Activated CD8-positive, alpha-beta memory T cell treated with anti-CD3 and anti-CD28 coated beads, Interleukin-2, amount 10 ng/mL, durations not matched to agents 7 days and 5 days (primary cell): ENCODE results near the gene SLC35B2. TPM values are rescaled to one million over a fixed set of nuclear protein-coding genes. Genes with fewer than 3 reads are reported as not detected.

Experiments used
- ATAC-seq: fragments of 150-1000 bp; cut with Tn5 transposase; one replicate; pipeline ENCODE4 v1.10.0; 2021; ENCODE audit warnings: moderate library complexity
- CTCF ChIA-PET: fragments of 350-600 bp; sonication (Branson Sonifier 250); formaldehyde crosslinking; loops from one replicate; lab custom pipeline; 2021; ENCODE audit warnings: antibody characterized with exemption; lab: Charles Lee
- DNase-seq: peaks from one replicate; pipeline ENCODE4 v3.0.0-alpha.2; 2020
- H3K27ac Mint-ChIP-seq: one replicate; pipeline ENCODE4 v1.8.0; 2021; ENCODE audit warnings: mild to moderate bottlenecking, mixed read lengths
- H3K27me3 Mint-ChIP-seq: one replicate; pipeline ENCODE4 v1.8.0; 2021; ENCODE audit warnings: mixed read lengths
- H3K36me3 Mint-ChIP-seq: one replicate; pipeline ENCODE4 v1.8.0; 2021; ENCODE audit warnings: mild to moderate bottlenecking, mixed read lengths
- H3K4me1 Mint-ChIP-seq: one replicate; pipeline ENCODE4 v1.8.0; 2021; ENCODE audit warnings: mixed read lengths
- H3K4me3 Mint-ChIP-seq: one replicate; pipeline ENCODE4 v1.8.0; 2021; ENCODE audit warnings: mild to moderate bottlenecking, moderate library complexity, mixed read lengths
- H3K9me3 Mint-ChIP-seq: one replicate; pipeline ENCODE4 v1.8.0; 2022; ENCODE audit warnings: low read depth, mixed read lengths
- total RNA-seq, 2 experiments: library from RNA; stranded (reverse); gene quantifications; one replicate each; pipeline ENCODE4 v1.2.3, GENCODE V29; 2021

SLC35B2 gene
- total RNA-seq, 2 experiments from 2014 or later, result 28.0 to 39.6 TPM

DNA sequence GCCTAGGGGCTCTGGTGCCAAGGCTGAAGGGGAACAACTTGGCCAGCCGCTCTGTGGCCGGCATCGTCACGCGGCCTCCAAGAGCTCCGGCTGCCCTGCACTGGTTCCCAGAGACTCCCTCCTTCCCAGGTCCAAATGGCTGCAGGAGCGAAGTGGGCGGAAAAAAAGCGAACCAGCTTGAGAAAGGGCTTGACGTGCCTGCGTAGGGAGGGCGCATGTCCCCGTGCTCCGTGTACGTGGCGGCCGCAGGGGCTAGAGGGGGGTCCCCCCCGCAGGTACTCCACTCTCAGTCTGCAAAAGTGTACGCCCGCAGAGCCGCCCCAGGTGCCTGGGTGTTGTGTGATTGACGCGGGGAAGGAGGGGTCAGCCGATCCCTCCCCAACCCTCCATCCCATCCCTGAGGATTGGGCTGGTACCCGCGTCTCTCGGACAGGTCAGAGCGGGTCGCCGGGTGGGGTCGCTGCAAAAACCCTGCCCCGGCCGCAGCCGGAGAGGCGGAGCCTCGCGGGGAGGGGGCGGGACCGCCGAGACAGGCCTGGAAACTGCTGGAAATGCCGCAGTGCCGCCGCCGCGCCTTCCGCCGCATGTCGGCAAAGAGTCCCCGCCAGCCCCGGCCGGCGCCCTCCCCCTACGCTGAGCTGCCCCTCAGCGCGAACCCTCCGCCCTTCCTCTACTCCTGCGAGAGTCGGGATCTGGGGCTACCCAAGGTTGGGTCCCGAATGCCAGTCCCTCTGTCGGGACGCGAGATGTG, 11.2 kb downstream of the SLC35B2 start:
- Mint-ChIP-seq H3K27me3 (no peaks in the 10 kb centered on the region), H3K4me3 (peak overlapping the region; percentile 99), H3K4me1 (peaks cover 45% of the 10 kb centered on the region), H3K9me3 (no peaks in the 10 kb centered on the region), H3K27ac (peak overlapping the region; percentile 99), H3K36me3 (peaks cover 41% of the 10 kb centered on the region)
- CTCF ChIA-PET, result interaction anchor here (1.0 to 5.1 kb wide), 11 partner anchors 10 to 476 kb away, joined by 3 to 60 read pairs (median 10); partner anchors contain the start of genes AARS2, NFKBIE, SLC29A1 and SLC35B2
- ATAC-seq, result peak; percentile 41
- DNase-seq, result peak; percentile 88

DNA sequence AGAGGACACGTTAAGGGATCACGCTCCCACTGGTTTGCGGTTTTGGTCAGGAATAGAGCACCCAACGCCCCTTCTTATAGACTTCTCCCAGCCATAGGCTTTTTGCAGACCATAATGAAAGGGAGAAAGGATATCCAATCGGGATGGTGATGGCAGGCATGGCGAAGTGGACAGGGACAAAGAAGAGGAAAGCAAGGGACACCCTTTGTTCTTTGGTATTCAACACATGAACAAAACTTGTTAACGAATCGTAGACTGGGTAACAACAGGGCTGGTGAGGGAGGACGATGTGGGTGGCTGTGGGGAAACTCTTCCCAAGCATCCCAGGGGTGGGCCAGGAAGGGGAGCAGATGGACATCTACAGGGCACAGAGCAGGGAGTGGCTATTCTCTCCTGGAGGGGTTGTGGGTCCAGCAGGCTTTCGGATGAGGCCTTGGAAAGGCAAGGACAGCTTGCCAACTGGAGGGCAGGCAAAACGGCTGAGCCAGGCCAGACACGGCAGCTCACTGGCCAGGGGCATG, 11.9 kb downstream of the SLC35B2 start:
- H3K9me3 Mint-ChIP-seq, result no peaks in the 10 kb centered on the region
- ATAC-seq (no peak), DNase-seq (no peak)
- peaks cover 39% of the 10 kb centered on the region for H3K4me1 Mint-ChIP-seq
- CTCF ChIA-PET, result interaction anchor here (0.7 to 5.1 kb wide), 5 partner anchors 10 to 67 kb away, joined by 3 to 60 read pairs (median 12); partner anchors contain the start of genes AARS2 and SLC35B2
- peaks cover 35% of the 10 kb centered on the region for H3K36me3 Mint-ChIP-seq
- no peaks in the 10 kb centered on the region for H3K27me3 Mint-ChIP-seq
- peak overlapping the region; percentile 99 for H3K4me3 Mint-ChIP-seq
- H3K27ac Mint-ChIP-seq, result peak overlapping the region; percentile 99

DNA sequence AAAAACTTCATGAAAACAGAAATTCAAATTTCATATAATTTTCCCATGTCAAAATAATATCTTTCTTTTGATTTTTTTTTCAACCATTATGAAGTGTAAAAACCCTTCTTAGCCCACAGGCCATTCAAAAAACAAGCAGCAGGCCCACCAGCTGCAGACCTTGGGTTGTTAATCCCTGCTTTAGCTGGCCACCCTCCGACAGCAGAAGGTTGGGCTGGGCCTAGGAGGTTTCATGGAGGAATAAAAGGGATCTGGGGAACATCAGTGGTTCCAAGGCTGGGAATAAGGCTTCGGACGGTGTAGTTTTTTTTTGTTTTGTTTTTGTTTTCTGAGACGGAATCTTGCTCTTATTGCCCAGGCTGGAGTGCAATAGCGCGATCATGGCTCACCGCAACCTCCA, 14.0 kb downstream of the SLC35B2 start:
- Mint-ChIP-seq H3K4me3 (no peak overlapping the region), H3K4me1 (peaks cover 20% of the 10 kb centered on the region), H3K27me3 (no peaks in the 10 kb centered on the region), H3K27ac (no peak overlapping the region), H3K9me3 (no peaks in the 10 kb centered on the region), H3K36me3 (peaks cover 14% of the 10 kb centered on the region)
- CTCF ChIA-PET, result interaction anchor here (0.8 to 2.0 kb wide), 2 partner anchors 8 to 13 kb away, joined by 3 to 6 read pairs; partner anchors contain the start of gene SLC35B2
- no peak for DNase-seq
- no peak for ATAC-seq

DNA sequence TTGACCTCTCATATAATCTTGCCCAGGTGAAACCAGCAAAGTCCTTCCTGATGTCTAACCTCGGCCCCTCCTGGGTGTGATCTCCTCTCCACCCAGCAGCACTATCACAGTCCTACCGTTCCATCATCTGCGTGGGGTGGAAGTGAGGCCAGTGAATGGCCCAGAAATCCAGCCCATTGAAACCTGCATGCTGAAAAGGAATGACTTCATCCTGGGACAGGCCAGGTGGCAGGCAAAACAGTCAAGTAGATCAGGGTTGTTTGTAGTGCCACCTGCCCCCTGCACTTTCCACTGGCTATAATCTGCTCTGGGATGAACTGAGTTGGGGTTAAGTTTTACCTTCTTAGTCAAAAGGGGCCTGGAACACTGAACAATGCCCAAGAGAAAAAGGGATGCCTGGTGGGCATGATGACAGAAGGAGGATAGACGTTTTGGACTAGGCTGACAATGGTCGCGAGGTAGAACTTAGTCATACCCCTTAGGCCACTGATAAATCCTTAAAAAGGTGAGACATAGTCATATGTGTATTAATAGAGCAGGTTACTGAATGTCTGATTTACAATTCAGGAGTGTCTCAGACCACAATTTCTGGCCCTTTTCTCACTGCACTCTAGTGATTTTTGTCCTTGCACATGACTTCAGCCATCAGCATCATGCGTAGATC, 18.5 kb downstream of the SLC35B2 start:
- CTCF ChIA-PET, result interaction anchor here (0.9 to 7.6 kb wide), 7 partner anchors 8 to 464 kb away, joined by 3 to 88 read pairs (median 4); partner anchors contain the start of genes HSP90AB1 and SLC29A1
- Mint-ChIP-seq H3K27ac (no peak overlapping the region), H3K36me3 (no peaks in the 10 kb centered on the region), H3K4me3 (peak overlapping the region; percentile 13), H3K9me3 (no peaks in the 10 kb centered on the region), H3K27me3 (no peaks in the 10 kb centered on the region), H3K4me1 (peaks cover 21% of the 10 kb centered on the region)
- DNase-seq (no peak), ATAC-seq (no peak)

DNA sequence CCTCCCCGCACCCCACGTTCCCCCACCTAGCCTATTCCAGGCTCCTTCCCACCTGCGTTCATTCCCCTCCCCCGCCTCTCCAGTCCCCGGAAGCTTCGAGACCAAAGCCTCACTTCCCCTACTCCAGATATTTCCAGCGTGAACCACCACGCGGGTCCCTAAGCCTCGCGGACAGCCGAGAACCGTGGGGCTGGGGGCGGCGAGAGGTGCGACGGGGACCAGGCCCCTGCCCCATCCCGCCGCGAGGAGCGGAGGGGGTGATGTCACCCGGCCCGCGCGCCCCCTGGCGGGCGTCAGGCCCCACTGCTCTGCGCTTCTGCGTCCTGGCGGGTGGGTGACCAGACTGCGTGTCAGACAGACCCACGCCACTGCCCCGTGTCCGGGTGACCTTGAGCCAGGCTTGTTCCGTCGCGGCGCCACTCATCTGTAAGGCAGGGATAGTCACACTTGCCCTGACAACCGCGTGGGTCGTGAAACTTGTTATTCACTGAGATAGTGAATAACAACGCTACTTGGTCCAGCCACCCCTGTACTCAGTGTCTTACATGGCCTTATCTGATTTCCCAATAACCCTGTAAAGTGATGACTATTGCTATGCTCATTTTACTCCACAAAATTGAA, 19.4 kb downstream of the SLC35B2 start:
- peak; percentile 94 for ATAC-seq
- CTCF ChIA-PET, result interaction anchor here (0.8 to 7.6 kb wide), 19 partner anchors 8 to 601 kb away, joined by 3 to 88 read pairs (median 5); partner anchors contain the start of genes HSP90AB1, SLC29A1 and SLC35B2

DNA sequence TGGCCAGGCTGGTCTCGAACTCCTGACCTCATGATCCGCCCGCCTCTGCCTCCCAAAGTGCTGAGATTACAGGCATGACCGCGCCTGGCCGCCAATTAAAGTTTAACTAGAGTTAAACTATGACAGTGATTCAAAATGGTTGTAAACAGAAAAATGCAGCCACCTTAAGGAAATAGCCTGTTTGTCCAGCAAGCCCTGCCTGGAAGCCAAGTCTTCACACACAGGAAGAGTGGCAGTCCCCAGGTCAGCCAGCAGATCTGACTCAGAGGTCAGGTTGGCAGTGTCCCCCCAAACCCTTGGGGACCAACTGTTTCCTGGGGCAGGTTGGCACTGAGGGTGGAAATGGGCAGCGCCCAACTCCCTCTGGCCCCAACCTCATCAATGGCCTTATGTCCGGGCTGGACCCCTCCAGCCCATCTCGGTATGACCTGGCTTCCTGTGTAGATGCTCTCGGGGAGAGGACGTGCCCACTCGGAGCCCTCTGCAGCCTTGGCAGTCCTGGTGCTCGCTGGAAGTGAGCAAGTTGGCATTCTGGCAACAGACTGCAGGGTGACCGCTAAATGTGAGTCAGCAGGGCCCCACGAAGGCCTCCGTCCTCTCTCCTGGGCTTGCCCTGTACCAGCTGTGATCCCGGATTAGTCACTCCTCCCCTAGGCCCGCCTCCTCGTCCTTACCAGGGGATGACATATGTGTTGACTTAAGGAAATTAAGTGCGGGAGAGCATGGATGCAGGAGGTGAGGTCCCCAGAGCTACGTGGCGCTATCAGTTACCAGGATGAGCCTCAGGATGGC, 20.1 kb downstream of the SLC35B2 start:
- H3K36me3 Mint-ChIP-seq, result peaks cover 3% of the 10 kb centered on the region
- peak overlapping the region; percentile 84 for H3K4me3 Mint-ChIP-seq
- peak overlapping the region; percentile 96 for H3K27ac Mint-ChIP-seq
- CTCF ChIA-PET, result interaction anchor here (0.8 to 7.6 kb wide), 20 partner anchors 9 to 600 kb away, joined by 3 to 88 read pairs (median 5); partner anchors contain the start of genes HSP90AB1, SLC29A1 and SLC35B2
- ATAC-seq (peak; percentile 89), DNase-seq (peak; percentile 85)
- no peaks in the 10 kb centered on the region for H3K9me3 Mint-ChIP-seq
- peaks cover 26% of the 10 kb centered on the region for H3K4me1 Mint-ChIP-seq
- H3K27me3 Mint-ChIP-seq, result no peaks in the 10 kb centered on the region

More for the DNA sequence above, 19.4 kb downstream of the SLC35B2 start:
- no peaks in the 10 kb centered on the region for H3K9me3 Mint-ChIP-seq
- peaks cover 26% of the 10 kb centered on the region for H3K4me1 Mint-ChIP-seq
- no peaks in the 10 kb centered on the region for H3K27me3 Mint-ChIP-seq
- H3K4me3 Mint-ChIP-seq, result peak overlapping the region; percentile 84
- H3K36me3 Mint-ChIP-seq, result peaks cover 3% of the 10 kb centered on the region
- H3K27ac Mint-ChIP-seq, result peak overlapping the region; percentile 96
- peak; percentile 85 for DNase-seq

DNA sequence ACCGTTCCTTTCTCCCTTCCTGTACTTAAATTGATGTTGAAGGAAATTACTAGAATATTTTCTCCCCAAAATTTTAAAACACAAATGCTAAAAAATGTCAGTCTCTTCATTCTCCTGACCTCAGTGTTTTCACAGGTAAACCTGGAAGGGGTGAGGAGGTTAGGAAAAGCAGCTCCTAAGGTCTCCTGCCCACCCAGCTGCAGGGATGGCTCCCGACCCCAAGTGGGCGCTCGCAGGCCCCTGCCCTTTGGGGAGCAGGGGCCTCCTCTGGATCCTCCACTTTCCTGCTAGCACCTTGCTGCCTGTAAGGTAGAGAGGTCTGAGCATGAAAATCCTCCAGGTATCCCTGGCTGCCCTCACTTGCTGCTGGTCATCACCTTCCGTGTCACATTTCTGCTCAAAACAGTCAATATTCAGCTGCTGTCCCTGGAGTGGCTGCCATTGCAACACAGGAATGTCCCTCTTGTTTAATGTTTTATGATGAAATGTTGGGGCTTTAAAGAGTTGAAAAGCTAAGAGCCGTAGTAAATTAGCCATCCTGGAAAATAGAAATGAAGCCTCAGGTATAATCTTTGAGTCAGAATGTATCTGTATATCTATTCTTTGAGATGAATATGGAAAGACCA, 21.3 kb downstream of the SLC35B2 start:
- H3K27ac Mint-ChIP-seq, result no peak overlapping the region
- H3K4me3 Mint-ChIP-seq, result no peak overlapping the region

DNA sequence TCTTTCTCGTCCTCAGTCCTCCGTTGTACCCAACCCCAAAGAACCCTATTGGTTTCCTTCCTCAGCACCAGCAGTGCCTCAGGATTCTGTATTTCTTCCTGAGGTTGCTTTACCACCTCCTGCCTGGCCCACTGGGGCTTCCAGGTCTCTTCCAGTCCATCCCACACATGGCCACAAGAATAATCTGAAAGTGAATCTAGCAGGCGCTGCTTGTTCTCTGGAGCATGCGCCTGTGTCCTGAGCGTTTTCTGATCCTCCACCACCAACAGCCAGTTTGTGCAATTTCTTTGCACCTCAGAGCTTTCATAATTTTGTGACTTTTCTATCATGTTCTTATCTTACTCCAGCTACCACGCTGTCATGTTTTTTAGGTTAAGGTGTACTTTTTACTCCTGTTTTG, 22.1 kb downstream of the SLC35B2 start:
- ATAC-seq (no peak), DNase-seq (no peak)
- H3K27me3 Mint-ChIP-seq, result no peaks in the 10 kb centered on the region
- H3K36me3 Mint-ChIP-seq, result peaks cover 3% of the 10 kb centered on the region
- no peak overlapping the region for H3K27ac Mint-ChIP-seq
- H3K9me3 Mint-ChIP-seq, result no peaks in the 10 kb centered on the region
- CTCF ChIA-PET, result interaction anchor here (0.8 to 7.6 kb wide), 12 partner anchors 8 to 140 kb away, joined by 3 to 88 read pairs (median 5); partner anchors contain the start of genes AARS2, HSP90AB1, MYMX and SLC29A1
- no peak overlapping the region for H3K4me3 Mint-ChIP-seq
- peaks cover 26% of the 10 kb centered on the region for H3K4me1 Mint-ChIP-seq

More for the DNA sequence above, 21.3 kb downstream of the SLC35B2 start:
- Mint-ChIP-seq H3K4me1 (peaks cover 26% of the 10 kb centered on the region), H3K9me3 (no peaks in the 10 kb centered on the region), H3K36me3 (peaks cover 3% of the 10 kb centered on the region), H3K27me3 (no peaks in the 10 kb centered on the region)
- CTCF ChIA-PET, result interaction anchor here (1.1 to 7.6 kb wide), 12 partner anchors 8 to 138 kb away, joined by 3 to 88 read pairs (median 6); partner anchors contain the start of genes AARS2, HSP90AB1, MYMX and SLC29A1
- DNase-seq, result no peak
- ATAC-seq, result no peak

DNA sequence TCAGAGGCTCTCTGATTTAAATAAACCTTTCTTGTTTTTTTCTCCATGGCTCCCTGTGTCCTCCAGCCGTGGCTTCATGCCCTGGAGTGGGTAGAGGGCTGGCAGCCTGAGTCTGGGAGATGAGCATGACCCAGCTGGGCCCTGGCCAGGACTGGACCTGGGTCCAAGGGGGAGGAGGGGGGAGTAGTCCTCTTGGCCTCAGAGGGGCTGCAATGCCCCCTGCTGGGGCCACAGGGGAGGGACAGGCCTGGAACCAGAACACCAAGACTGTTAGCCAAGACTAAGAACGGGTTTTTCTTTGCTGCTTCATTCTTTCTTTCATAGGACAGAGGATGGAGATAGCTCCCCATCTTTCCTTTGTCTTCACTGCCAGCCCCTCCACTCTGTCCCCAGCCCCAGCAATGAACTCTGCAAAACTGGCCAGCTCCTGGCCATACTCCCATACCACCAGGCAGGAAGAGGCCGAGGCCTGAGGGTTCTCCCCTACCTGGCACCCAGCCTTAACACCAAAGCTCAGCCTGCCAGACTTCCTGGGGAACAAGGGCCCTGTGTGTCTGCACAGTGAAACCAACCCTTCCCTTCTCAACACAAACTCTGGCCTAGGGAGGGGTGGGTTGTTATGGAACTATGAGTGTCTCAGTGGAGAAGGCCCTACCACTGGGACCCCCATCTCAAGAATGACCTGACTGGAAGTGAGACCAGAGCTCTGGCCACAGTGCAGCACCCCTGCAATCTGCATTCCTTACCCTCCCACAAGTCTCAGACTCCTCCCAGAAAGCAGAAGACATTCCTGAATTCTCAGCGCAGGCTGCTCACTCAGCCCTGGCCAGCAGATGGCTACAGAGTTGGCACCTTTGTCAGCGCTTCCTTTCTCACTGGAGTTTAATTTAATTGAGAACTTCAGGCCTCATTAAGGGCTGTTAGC, 23.0 kb downstream of the SLC35B2 start:
- Mint-ChIP-seq H3K27ac (no peak overlapping the region), H3K4me1 (peaks cover 26% of the 10 kb centered on the region), H3K27me3 (no peaks in the 10 kb centered on the region), H3K36me3 (peaks cover 3% of the 10 kb centered on the region), H3K9me3 (no peaks in the 10 kb centered on the region), H3K4me3 (no peak overlapping the region)
- no peak for ATAC-seq
- CTCF ChIA-PET, result interaction anchor here (0.8 to 7.6 kb wide), 12 partner anchors 11 to 140 kb away, joined by 3 to 88 read pairs (median 5); partner anchors contain the start of genes AARS2, HSP90AB1, MYMX and SLC29A1
- DNase-seq, result no peak

DNA sequence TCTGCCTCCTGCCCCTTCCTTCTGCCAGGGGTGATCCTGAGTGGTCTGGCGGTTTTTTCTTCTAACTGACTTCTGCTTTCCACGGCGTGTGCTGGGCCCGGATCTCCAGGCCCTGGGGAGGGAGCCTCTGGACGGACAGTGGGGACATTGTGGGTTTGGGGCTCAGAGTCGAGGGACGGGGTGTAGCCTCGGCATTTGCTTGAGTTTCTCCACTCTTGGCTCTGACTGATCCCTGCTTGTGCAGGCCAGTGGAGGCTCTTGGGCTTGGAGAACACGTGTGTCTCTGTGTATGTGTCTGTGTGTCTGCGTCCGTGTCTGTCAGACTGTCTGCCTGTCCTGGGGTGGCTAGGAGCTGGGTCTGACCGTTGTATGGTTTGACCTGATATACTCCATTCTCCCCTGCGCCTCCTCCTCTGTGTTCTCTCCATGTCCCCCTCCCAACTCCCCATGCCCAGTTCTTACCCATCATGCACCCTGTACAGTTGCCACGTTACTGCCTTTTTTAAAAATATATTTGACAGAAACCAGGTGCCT, 23.7 kb downstream of the SLC35B2 start:
- Mint-ChIP-seq H3K27ac (peak overlapping the region; percentile 54), H3K4me3 (no peak overlapping the region), H3K9me3 (no peaks in the 10 kb centered on the region), H3K4me1 (peaks cover 26% of the 10 kb centered on the region), H3K36me3 (peaks cover 3% of the 10 kb centered on the region), H3K27me3 (no peaks in the 10 kb centered on the region)
- ATAC-seq, result no peak
- DNase-seq, result no peak
- CTCF ChIA-PET, result interaction anchor here (0.9 to 7.6 kb wide), 7 partner anchors 11 to 139 kb away, joined by 3 to 88 read pairs (median 7); partner anchors contain the start of genes HSP90AB1 and SLC29A1
